PFSK-1 (cell line): ENCODE results near the gene TCEAL3. TPM values are rescaled to one million over a fixed set of nuclear protein-coding genes. Genes with fewer than 3 reads are reported as not detected.

ENCODE experiments used
- FOXP2 ChIP-seq: optimal IDR thresholded peaks from 2 replicates; pipeline ENCODE3; 2011; ENCODE audit warnings: borderline replicate concordance, control low read depth, inconsistent platforms; ENCODE audit not compliant: insufficient read depth; ENCODE audit errors: extremely low read length, extremely low read depth
- POLR2AphosphoS5 ChIP-seq: IDR thresholded peaks from 2 replicates; pipeline ENCODE4 v1.6.1; 2012; ENCODE audit warnings: low read depth, mild to moderate bottlenecking, control low read depth, low read length, moderate library complexity
- REST ChIP-seq, 2 experiments: IDR thresholded peaks; 2 replicates each; pipeline versions ENCODE4 v1.6.1 to v1.8.0; 2011 to 2012; ENCODE audit warnings: low read depth in 2 of 2, low read length in 2 of 2, control low read depth in 1 of 2, inconsistent platforms in 1 of 2, mild to moderate bottlenecking in 1 of 2, moderate library complexity in 1 of 2; ENCODE audit not compliant: insufficient read depth in 1 of 2
- SIN3A ChIP-seq: IDR thresholded peaks from 2 replicates; pipeline ENCODE4 v1.6.1; 2012; ENCODE audit warnings: mild to moderate bottlenecking, low read length, moderate library complexity, borderline replicate concordance; ENCODE audit not compliant: insufficient read depth
- TAF1 ChIP-seq: IDR thresholded peaks from 2 replicates; pipeline ENCODE4 v1.6.1; 2012; ENCODE audit warnings: low read length, control low read depth, borderline replicate concordance; ENCODE audit not compliant: insufficient read depth
- polyA plus RNA-seq: library from polyadenylated mRNA; unstranded; fragments of >200 nt; gene quantifications from one replicate; pipeline ENCODE4 v1.2.1, GENCODE V29; 2012; ENCODE audit warnings: low read depth, missing spikeins; ENCODE audit not compliant: insufficient read length

TCEAL3 gene
- polyA plus RNA-seq = not detected

GRCh38 chrX:103607364-103608305 is at the start of gene TCEAL3:
TSS of gene TCEAL3 (plus strand) at chrX:103607963. CDS start at chrX:103609065, 1,102 bp downstream.
- TF ChIP-seq FOXP2 (no peak), SIN3A (no peak), POLR2AphosphoS5 (no peak), TAF1 (no peak), REST (IDR thresholded peaks at IDR 0.05; ENCODE audit: insufficient read depth in 1 of 2, low read depth in 2 of 2, low read length in 2 of 2) (no peak)

- TF ChIP-seq REST (IDR thresholded peaks at IDR 0.05; ENCODE audit: insufficient read depth in 1 of 2, low read depth in 2 of 2, low read length in 2 of 2) (no peak), FOXP2 (no peak), POLR2AphosphoS5 (no peak), TAF1 (no peak), SIN3A (no peak)
Observed at GRCh38 chrX:103560256-103560655, 47.5 kb upstream of the TCEAL3 start.

GRCh38 chrX:103562801-103563200 is 45.0 kb upstream of the TCEAL3 start:
- TF ChIP-seq POLR2AphosphoS5 = no peak
- TF ChIP-seq FOXP2 = no peak
- no peak for TF ChIP-seq REST (IDR thresholded peaks at IDR 0.05; ENCODE audit: insufficient read depth in 1 of 2, low read depth in 2 of 2, low read length in 2 of 2)
- no peak for TF ChIP-seq TAF1
- TF ChIP-seq SIN3A = no peak

GRCh38 chrX:103565197-103565596 is 42.6 kb upstream of the TCEAL3 start:
- TF ChIP-seq TAF1 (no peak), REST (IDR thresholded peaks at IDR 0.05; ENCODE audit: insufficient read depth in 1 of 2, low read depth in 2 of 2, low read length in 2 of 2) (no peak), FOXP2 (no peak), POLR2AphosphoS5 (no peak), SIN3A (no peak)
